ENCODE results near the gene IGFALS. TPM values are rescaled to one million over a fixed set of nuclear protein-coding genes. Genes with fewer than 3 reads are reported as not detected.

The IGFALS gene
- polyA plus RNA-seq, 1 donor from 2014 or later, result 1.2 TPM

DNA sequence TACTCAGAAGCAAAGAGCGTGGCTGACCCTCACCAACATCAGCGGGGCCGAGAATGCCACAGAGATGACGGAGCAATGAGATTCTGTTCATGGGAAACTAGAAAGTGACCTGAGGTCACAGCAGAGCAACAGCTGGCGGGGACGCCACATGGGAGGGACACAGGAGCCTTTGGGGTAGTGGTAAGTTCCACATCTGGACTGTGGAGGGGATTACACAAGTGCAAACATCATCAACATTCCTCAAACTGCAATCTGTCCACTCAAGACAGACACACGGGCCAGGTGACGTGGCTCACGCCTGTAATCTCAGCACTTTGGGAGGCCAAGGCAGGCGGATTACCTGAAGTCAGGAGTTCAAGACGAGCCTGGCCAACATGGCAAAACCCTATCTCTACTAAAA, 22.0 kb upstream of the IGFALS start:
- H3K27me3 ChIP-seq (ENCODE audit: insufficient read depth, low read depth, low read length), result no peaks in the 10 kb centered on the region
- H3K36me3 ChIP-seq (ENCODE audit: insufficient read depth, low read length), result no peaks in the 10 kb centered on the region
- no peaks in the 10 kb centered on the region for H3F3A ChIP-seq (ENCODE audit: insufficient read depth, low read length, poor library complexity, severe bottlenecking)
- H3K27ac ChIP-seq (ENCODE audit: low read length), result no peak overlapping the region
- no peak overlapping the region for H2AFZ ChIP-seq (ENCODE audit: low read depth, low read length)
- no peak overlapping the region for H3K4me3 ChIP-seq (ENCODE audit: low read length)
- no peaks in the 10 kb centered on the region for H4K20me1 ChIP-seq (ENCODE audit: insufficient read depth)
- no peaks in the 10 kb centered on the region for H3K9me3 ChIP-seq (ENCODE audit: low read length)
- H3K9ac ChIP-seq (ENCODE audit: low read length), result no peak overlapping the region
- H3K9me2 ChIP-seq (ENCODE audit: insufficient read depth, low read length), result no peaks in the 10 kb centered on the region
- H3K4me2 ChIP-seq (ENCODE audit: low read length), result no peak overlapping the region
- TF ChIP-seq, protein P1, sequence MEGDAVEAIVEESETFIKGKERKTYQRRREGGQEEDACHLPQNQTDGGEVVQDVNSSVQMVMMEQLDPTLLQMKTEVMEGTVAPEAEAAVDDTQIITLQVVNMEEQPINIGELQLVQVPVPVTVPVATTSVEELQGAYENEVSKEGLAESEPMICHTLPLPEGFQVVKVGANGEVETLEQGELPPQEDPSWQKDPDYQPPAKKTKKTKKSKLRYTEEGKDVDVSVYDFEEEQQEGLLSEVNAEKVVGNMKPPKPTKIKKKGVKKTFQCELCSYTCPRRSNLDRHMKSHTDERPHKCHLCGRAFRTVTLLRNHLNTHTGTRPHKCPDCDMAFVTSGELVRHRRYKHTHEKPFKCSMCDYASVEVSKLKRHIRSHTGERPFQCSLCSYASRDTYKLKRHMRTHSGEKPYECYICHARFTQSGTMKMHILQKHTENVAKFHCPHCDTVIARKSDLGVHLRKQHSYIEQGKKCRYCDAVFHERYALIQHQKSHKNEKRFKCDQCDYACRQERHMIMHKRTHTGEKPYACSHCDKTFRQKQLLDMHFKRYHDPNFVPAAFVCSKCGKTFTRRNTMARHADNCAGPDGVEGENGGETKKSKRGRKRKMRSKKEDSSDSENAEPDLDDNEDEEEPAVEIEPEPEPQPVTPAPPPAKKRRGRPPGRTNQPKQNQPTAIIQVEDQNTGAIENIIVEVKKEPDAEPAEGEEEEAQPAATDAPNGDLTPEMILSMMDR (IDR thresholded peaks at IDR 0.05; ENCODE audit: poor library complexity, severe bottlenecking), result no peak
- no peak for TF ChIP-seq EZH2 (IDR thresholded peaks at IDR 0.05; ENCODE audit: borderline replicate concordance, insufficient read depth, low read length, poor library complexity, severe bottlenecking)
- no peak for TF ChIP-seq RAD21 (conservative IDR thresholded peaks at IDR 0.05)
- TF ChIP-seq SMC3 (conservative IDR thresholded peaks at IDR 0.05; ENCODE audit: poor library complexity), result no peak
- no peak for TF ChIP-seq POLR2AphosphoS5 (IDR thresholded peaks at IDR 0.05)
- no peak for TF ChIP-seq EP300 (conservative IDR thresholded peaks at IDR 0.05; ENCODE audit: poor library complexity, severe bottlenecking)
- TF ChIP-seq TAF1 (IDR thresholded peaks at IDR 0.05; ENCODE audit: low read depth), result no peak
- TF ChIP-seq MXI1 (conservative IDR thresholded peaks at IDR 0.05; ENCODE audit: poor library complexity, severe bottlenecking), result no peak
- H3K79me2 ChIP-seq (replicated peaks; ENCODE audit: insufficient read depth, low read length), result no peaks in the 10 kb centered on the region

DNA sequence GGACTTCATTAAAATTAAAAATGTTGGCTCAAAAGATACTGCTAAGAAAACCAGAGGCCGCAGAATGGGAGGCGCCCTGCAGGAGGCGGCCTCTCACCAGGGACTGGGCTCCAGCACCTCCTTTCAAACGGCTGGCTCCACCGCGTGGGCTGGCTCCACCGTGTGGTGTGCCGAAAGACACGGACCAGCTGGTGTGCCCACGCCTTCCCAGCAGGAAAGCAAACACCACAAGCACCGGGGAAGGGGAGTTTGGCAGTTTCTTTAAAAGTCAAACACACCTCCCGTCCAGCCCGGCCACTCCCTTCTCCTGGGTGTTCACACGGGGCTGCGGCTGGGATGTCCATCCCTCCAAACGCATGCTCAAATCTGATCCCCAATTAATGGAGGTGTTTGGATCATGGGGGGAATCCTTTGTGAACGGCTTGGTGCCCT, 19.2 kb upstream of the IGFALS start:
- no peaks in the 10 kb centered on the region for H3K9me2 ChIP-seq (ENCODE audit: insufficient read depth, low read length)
- no peak overlapping the region for H3K4me2 ChIP-seq (ENCODE audit: low read length)
- no peak overlapping the region for H3K27ac ChIP-seq (ENCODE audit: low read length)
- no peaks in the 10 kb centered on the region for H3F3A ChIP-seq (ENCODE audit: insufficient read depth, low read length, poor library complexity, severe bottlenecking)
- H3K9me3 ChIP-seq (ENCODE audit: low read length), result no peaks in the 10 kb centered on the region
- H3K4me3 ChIP-seq (ENCODE audit: low read length), result no peak overlapping the region
- TF ChIP-seq MXI1 (conservative IDR thresholded peaks at IDR 0.05; ENCODE audit: poor library complexity, severe bottlenecking), result no peak
- TF ChIP-seq TAF1 (IDR thresholded peaks at IDR 0.05; ENCODE audit: low read depth), result no peak
- TF ChIP-seq SMC3 (conservative IDR thresholded peaks at IDR 0.05; ENCODE audit: poor library complexity), result no peak
- no peak for TF ChIP-seq POLR2AphosphoS5 (IDR thresholded peaks at IDR 0.05)
- no peak overlapping the region for H2AFZ ChIP-seq (ENCODE audit: low read depth, low read length)
- no peaks in the 10 kb centered on the region for H3K27me3 ChIP-seq (ENCODE audit: insufficient read depth, low read depth, low read length)
- no peaks in the 10 kb centered on the region for H3K36me3 ChIP-seq (ENCODE audit: insufficient read depth, low read length)
- no peaks in the 10 kb centered on the region for H3K79me2 ChIP-seq (replicated peaks; ENCODE audit: insufficient read depth, low read length)
- no peaks in the 10 kb centered on the region for H4K20me1 ChIP-seq (ENCODE audit: insufficient read depth)
- H3K9ac ChIP-seq (ENCODE audit: low read length), result no peak overlapping the region

DNA sequence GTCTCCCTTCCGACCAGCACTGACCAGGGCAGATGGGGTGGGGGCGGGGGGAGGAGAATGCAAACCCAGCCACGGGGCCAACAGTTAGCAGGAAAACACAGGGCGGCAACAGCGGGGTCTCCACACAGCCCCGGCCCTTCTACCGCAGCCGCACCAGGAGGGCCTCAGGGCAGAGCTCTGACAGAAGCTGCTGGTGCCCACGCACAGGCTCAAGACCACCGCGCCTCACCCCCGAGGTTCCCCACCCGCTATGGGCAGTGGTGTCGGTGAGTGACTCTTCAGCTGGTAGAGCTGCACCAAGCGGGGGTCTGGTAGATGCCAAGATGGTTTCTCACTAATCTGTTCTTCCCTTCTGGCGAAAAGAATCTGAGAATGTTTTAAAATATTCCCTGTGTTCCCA, 17.0 kb upstream of the IGFALS start:
- TF ChIP-seq RAD21 (conservative IDR thresholded peaks at IDR 0.05), result no peak
- no peak for TF ChIP-seq POLR2AphosphoS5 (IDR thresholded peaks at IDR 0.05)
- no peak for TF ChIP-seq SMC3 (conservative IDR thresholded peaks at IDR 0.05; ENCODE audit: poor library complexity)
- TF ChIP-seq EP300 (conservative IDR thresholded peaks at IDR 0.05; ENCODE audit: poor library complexity, severe bottlenecking), result no peak
- TF ChIP-seq TAF1 (IDR thresholded peaks at IDR 0.05; ENCODE audit: low read depth), result no peak
- TF ChIP-seq, protein P2, sequence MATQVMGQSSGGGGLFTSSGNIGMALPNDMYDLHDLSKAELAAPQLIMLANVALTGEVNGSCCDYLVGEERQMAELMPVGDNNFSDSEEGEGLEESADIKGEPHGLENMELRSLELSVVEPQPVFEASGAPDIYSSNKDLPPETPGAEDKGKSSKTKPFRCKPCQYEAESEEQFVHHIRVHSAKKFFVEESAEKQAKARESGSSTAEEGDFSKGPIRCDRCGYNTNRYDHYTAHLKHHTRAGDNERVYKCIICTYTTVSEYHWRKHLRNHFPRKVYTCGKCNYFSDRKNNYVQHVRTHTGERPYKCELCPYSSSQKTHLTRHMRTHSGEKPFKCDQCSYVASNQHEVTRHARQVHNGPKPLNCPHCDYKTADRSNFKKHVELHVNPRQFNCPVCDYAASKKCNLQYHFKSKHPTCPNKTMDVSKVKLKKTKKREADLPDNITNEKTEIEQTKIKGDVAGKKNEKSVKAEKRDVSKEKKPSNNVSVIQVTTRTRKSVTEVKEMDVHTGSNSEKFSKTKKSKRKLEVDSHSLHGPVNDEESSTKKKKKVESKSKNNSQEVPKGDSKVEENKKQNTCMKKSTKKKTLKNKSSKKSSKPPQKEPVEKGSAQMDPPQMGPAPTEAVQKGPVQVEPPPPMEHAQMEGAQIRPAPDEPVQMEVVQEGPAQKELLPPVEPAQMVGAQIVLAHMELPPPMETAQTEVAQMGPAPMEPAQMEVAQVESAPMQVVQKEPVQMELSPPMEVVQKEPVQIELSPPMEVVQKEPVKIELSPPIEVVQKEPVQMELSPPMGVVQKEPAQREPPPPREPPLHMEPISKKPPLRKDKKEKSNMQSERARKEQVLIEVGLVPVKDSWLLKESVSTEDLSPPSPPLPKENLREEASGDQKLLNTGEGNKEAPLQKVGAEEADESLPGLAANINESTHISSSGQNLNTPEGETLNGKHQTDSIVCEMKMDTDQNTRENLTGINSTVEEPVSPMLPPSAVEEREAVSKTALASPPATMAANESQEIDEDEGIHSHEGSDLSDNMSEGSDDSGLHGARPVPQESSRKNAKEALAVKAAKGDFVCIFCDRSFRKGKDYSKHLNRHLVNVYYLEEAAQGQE (IDR thresholded peaks at IDR 0.05; ENCODE audit: borderline replicate concordance), result no peak
- H3K27me3 ChIP-seq (ENCODE audit: insufficient read depth, low read depth, low read length), result no peaks in the 10 kb centered on the region
- H4K20me1 ChIP-seq (ENCODE audit: insufficient read depth), result no peaks in the 10 kb centered on the region
- no peaks in the 10 kb centered on the region for H3K9me2 ChIP-seq (ENCODE audit: insufficient read depth, low read length)
- H3K9me3 ChIP-seq (ENCODE audit: low read length), result no peaks in the 10 kb centered on the region
- H2AFZ ChIP-seq (ENCODE audit: low read depth, low read length), result no peak overlapping the region
- no peaks in the 10 kb centered on the region for H3K79me2 ChIP-seq (replicated peaks; ENCODE audit: insufficient read depth, low read length)
- no peak overlapping the region for H3K9ac ChIP-seq (ENCODE audit: low read length)
- no peaks in the 10 kb centered on the region for H3K36me3 ChIP-seq (ENCODE audit: insufficient read depth, low read length)
- no peaks in the 10 kb centered on the region for H3F3A ChIP-seq (ENCODE audit: insufficient read depth, low read length, poor library complexity, severe bottlenecking)
- H3K27ac ChIP-seq (ENCODE audit: low read length), result no peak overlapping the region
- H3K4me3 ChIP-seq (ENCODE audit: low read length), result no peak overlapping the region
- no peak overlapping the region for H3K4me2 ChIP-seq (ENCODE audit: low read length)

Data from neural cell (in vitro differentiated cells).